ENCODE data around the gene PDZD2.
A peak's percentile ranks its signal among the peaks of the same experiment; 100 is the strongest.
"Not testable (repeated sequence)": the region's sequence is repeated elsewhere in the genome, so short reads cannot be mapped to it uniquely, and the experiment has no call there.

The PDZD2 gene

GRCh38 chr5:32095261-32095671 lies 456.3 kb downstream of the PDZD2 start:
- peak in 1 of 51 donors; percentile 9 for DNase-seq

GRCh38 chr5:32096891-32097595 lies 458.1 kb downstream of the PDZD2 start:
- no peak for DNase-seq

GRCh38 chr5:32098291-32098690 lies 459.4 kb downstream of the PDZD2 start:
- peak in 9 of 51 donors; percentile 9 to 41 (median 23) for DNase-seq

- no peak for DNase-seq
Observed at GRCh38 chr5:32098890-32099310, 460.0 kb downstream of the PDZD2 start.

- DNase-seq, result peak in 1 of 51 donors; percentile 29
Observed at GRCh38 chr5:32099486-32100035, 460.6 kb downstream of the PDZD2 start.

- peak in 35 of 51 donors; percentile 14 to 82 (median 57) for DNase-seq
Observed at GRCh38 chr5:32100230-32100629, 461.3 kb downstream of the PDZD2 start.

GRCh38 chr5:32100691-32101302 lies 461.9 kb downstream of the PDZD2 start:
- DNase-seq, result peak in 4 of 51 donors; percentile 46 to 62 (median 54)

- no peak for DNase-seq
Observed at GRCh38 chr5:32102254-32102986, 463.5 kb downstream of the PDZD2 start.

GRCh38 chr5:32103521-32103920 lies 464.6 kb downstream of the PDZD2 start:
- DNase-seq, result no peak

GRCh38 chr5:32107291-32107690 lies 468.4 kb downstream of the PDZD2 start:
- DNase-seq, result no peak

- no peak for DNase-seq
Observed at GRCh38 chr5:32108167-32108566, 469.2 kb downstream of the PDZD2 start.

- no peak for DNase-seq
Observed at GRCh38 chr5:32109236-32109635, 470.3 kb downstream of the PDZD2 start.

GRCh38 chr5:32110111-32110696 lies 471.3 kb downstream of the PDZD2 start:
- no peak for DNase-seq

GRCh38 chr5:32115985-32116384 lies 477.1 kb downstream of the PDZD2 start:
- no peak for DNase-seq

- no peak for DNase-seq
Observed at GRCh38 chr5:32116574-32117313, 477.8 kb downstream of the PDZD2 start.

- not testable (repeated sequence) for DNase-seq
Observed at GRCh38 chr5:32118922-32119321, 480.0 kb downstream of the PDZD2 start.

- DNase-seq, result no peak
Observed at GRCh38 chr5:32123058-32123805, 484.3 kb downstream of the PDZD2 start.

- DNase-seq, result no peak
Observed at GRCh38 chr5:32123889-32124676, 485.2 kb downstream of the PDZD2 start.

GRCh38 chr5:32126691-32127090 lies 487.8 kb downstream of the PDZD2 start:
- no peak for DNase-seq

All from hypothalamus (tissue), 51 donors.